PC-9 (cell line): ENCODE data around the gene ACSF2. TPM values are rescaled to one million over a fixed set of nuclear protein-coding genes. Genes with fewer than 3 reads are reported as not detected.
"Not testable (repeated sequence)": the region's sequence is repeated elsewhere in the genome, so short reads cannot be mapped to it uniquely, and the experiment has no call there.

Source experiments
- BruUV-seq: library from RNA; stranded (reverse); fragments of 400-500 nt; replicated peaks from 2 replicates; lab custom pipeline; 2021; lab: Mats Ljungman, UMichigan
- CTCF ChIA-PET: fragments of 300-600 bp; sonication (Branson Sonifier 250); formaldehyde crosslinking; loops from one replicate; lab custom pipeline; 2022; ENCODE audit warnings: antibody characterized with exemption; lab: Charles Lee
- POLR2A ChIA-PET: fragments of 300-600 bp; sonication (Branson Sonifier 250); formaldehyde crosslinking; loops from one replicate; lab custom pipeline; 2022; ENCODE audit warnings: antibody characterized with exemption; ENCODE audit not compliant: unreplicated experiment; lab: Charles Lee
- DNase-seq, 2 experiments: peaks; one replicate each; pipeline versions ENCODE4 v3.0.0 to v3.0.0-alpha.2; 2015 to 2022; ENCODE audit warnings: mixed read lengths in 1 of 2
- H2AFZ ChIP-seq: fragments of 200-600 bp; sonication (generic); 2 replicates; pipeline ENCODE4 v1.8.1; 2017; ENCODE audit warnings: antibody characterized with exemption
- H3F3A ChIP-seq: fragments of 200-600 bp; sonication (generic); 2 replicates; pipeline ENCODE4 v1.8.1; 2017; ENCODE audit warnings: antibody characterized with exemption, mild to moderate bottlenecking, low read depth; ENCODE audit not compliant: insufficient read depth
- H3K27ac ChIP-seq: fragments of 200-600 bp; sonication (generic); 2 replicates; pipeline ENCODE4 v1.6.1; 2016; ENCODE audit warnings: mixed run types
- H3K27me3 ChIP-seq: fragments of 200-600 bp; sonication (generic); 2 replicates; pipeline ENCODE4 v1.6.1; 2016; ENCODE audit warnings: low read depth, mixed run types; ENCODE audit not compliant: insufficient read depth
- H3K36me3 ChIP-seq: fragments of 200-600 bp; sonication (generic); 2 replicates; pipeline ENCODE4 v1.6.1; 2016; ENCODE audit warnings: low read depth, mixed run types
- H3K4me1 ChIP-seq: fragments of 200-600 bp; sonication (generic); replicated peaks from 2 replicates; pipeline ENCODE4 v1.6.1; 2016; ENCODE audit warnings: mixed run types; ENCODE audit not compliant: insufficient read depth
- H3K4me2 ChIP-seq: fragments of 200-600 bp; sonication (generic); 2 replicates; pipeline ENCODE4 v1.6.1; 2017; ENCODE audit warnings: mixed run types
- H3K4me3 ChIP-seq: fragments of 200-600 bp; sonication (generic); 2 replicates; pipeline ENCODE4 v1.6.1; 2016; ENCODE audit warnings: mixed run types
- H3K79me2 ChIP-seq: fragments of 200-600 bp; sonication (generic); 2 replicates; pipeline ENCODE4 v1.6.1; 2017; ENCODE audit warnings: low read depth, mixed run types
- H3K9me2 ChIP-seq: fragments of 200-600 bp; sonication (generic); 2 replicates; pipeline ENCODE4 v1.8.1; 2017; ENCODE audit warnings: mild to moderate bottlenecking; ENCODE audit not compliant: insufficient read depth
- H3K9me3 ChIP-seq: fragments of 200-600 bp; sonication (generic); 2 replicates; pipeline ENCODE4 v1.8.1; 2016; ENCODE audit warnings: low read depth; ENCODE audit not compliant: insufficient read depth
- H4K20me1 ChIP-seq: fragments of 200-600 bp; sonication (generic); 2 replicates; pipeline ENCODE4 v1.8.1; 2017; ENCODE audit not compliant: insufficient read depth
- EZH2 ChIP-seq: fragments of 200-600 bp; sonication (generic); IDR thresholded peaks from 2 replicates; pipeline ENCODE4 v1.8.0; 2017; ENCODE audit warnings: antibody characterized with exemption, low read depth
- intact Hi-C: fragments of 100-400 bp; cut with micrococcal nuclease; formaldehyde crosslinking; loops from one replicate; pipeline ENCODE4 v1.10.0; 2022; ENCODE audit not compliant: unreplicated experiment
- total RNA-seq: library from RNA; stranded (reverse); gene quantifications from 2 replicates; pipeline ENCODE4 v1.2.3, GENCODE V29; 2021
- TF ChIP-seq, protein P1 (sequence below): fragments of 200-600 bp; sonication (generic); conservative IDR thresholded peaks from 2 replicates; pipeline ENCODE4 v1.6.1; 2017; ENCODE audit warnings: mixed run types, antibody characterized with exemption, mild to moderate bottlenecking, moderate library complexity

ACSF2 gene
- total RNA-seq, 1 experiment from 2014 or later, result 154 TPM

DNA sequence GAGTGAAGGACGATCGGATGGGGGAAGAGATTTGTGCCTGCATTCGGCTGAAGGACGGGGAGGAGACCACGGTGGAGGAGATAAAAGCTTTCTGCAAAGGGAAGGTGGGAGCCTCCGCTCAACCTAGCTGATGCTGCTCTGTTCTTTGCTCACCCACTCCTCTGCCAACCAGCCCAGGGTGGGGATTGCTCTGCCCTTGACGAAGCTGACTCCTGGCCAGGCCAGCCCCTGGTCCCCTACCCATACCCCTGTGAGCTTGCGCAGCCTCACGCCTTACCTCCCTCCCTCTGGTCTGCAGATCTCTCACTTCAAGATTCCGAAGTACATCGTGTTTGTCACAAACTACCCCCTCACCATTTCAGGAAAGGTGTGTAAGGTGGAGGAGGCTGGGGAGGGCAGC lies 47.9 kb downstream of the ACSF2 start:
- ChIA-PET CTCF (no interaction called here), POLR2A (no interaction called here)
- no peak overlapping the region for H3K4me3 ChIP-seq
- no peak overlapping the region for H2AFZ ChIP-seq
- no peaks in the 10 kb centered on the region for H3K9me3 ChIP-seq
- H3K36me3 ChIP-seq, result peaks cover 8% of the 10 kb centered on the region; the same call in 1 of the 2 replicates
- H3K79me2 ChIP-seq, result no peaks in the 10 kb centered on the region
- H3K9me2 ChIP-seq, result no peaks in the 10 kb centered on the region
- TF ChIP-seq, protein P1, sequence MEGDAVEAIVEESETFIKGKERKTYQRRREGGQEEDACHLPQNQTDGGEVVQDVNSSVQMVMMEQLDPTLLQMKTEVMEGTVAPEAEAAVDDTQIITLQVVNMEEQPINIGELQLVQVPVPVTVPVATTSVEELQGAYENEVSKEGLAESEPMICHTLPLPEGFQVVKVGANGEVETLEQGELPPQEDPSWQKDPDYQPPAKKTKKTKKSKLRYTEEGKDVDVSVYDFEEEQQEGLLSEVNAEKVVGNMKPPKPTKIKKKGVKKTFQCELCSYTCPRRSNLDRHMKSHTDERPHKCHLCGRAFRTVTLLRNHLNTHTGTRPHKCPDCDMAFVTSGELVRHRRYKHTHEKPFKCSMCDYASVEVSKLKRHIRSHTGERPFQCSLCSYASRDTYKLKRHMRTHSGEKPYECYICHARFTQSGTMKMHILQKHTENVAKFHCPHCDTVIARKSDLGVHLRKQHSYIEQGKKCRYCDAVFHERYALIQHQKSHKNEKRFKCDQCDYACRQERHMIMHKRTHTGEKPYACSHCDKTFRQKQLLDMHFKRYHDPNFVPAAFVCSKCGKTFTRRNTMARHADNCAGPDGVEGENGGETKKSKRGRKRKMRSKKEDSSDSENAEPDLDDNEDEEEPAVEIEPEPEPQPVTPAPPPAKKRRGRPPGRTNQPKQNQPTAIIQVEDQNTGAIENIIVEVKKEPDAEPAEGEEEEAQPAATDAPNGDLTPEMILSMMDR, result no peak
- TF ChIP-seq EZH2, result no peak
- H3K27me3 ChIP-seq, result no peaks in the 10 kb centered on the region
- DNase-seq, result no peak
- intact Hi-C loops, result loop anchor here (10.0 kb wide), 2 partner anchors 199 to 379 kb away; partner anchors contain the start of genes PDK2 and TMEM92
- peaks cover 4% of the 10 kb centered on the region; the same call in 1 of the 2 replicates for H3K4me1 ChIP-seq
- BruUV-seq, result no TSS peak
- H3F3A ChIP-seq, result peaks cover 35% of the 10 kb centered on the region; the same call in 1 of the 2 replicates
- H3K4me2 ChIP-seq, result no peak overlapping the region
- H4K20me1 ChIP-seq, result no peaks in the 10 kb centered on the region
- H3K27ac ChIP-seq, result no peak overlapping the region

DNA sequence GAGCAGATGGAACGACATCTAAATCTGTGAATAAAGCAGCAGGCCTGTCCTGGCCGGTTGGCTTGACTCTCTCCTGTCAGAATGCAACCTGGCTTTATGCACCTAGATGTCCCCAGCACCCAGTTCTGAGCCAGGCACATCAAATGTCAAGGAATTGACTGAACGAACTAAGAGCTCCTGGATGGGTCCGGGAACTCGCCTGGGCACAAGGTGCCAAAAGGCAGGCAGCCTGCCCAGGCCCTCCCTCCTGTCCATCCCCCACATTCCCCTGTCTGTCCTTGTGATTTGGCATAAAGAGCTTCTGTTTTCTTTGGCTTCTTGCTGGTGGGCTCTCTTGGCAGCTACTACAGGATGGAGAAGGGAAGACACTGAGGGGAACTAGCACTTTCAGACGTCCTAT lies 48.5 kb downstream of the ACSF2 start:
- Histone ChIP-seq H4K20me1 (no peaks in the 10 kb centered on the region), H3K27me3 (no peaks in the 10 kb centered on the region), H3K27ac (no peak overlapping the region), H3K4me3 (no peak overlapping the region), H3K79me2 (no peaks in the 10 kb centered on the region), H3K4me1 (peaks cover 6% of the 10 kb centered on the region), H3K9me3 (no peaks in the 10 kb centered on the region), H2AFZ (no peak overlapping the region), H3K9me2 (no peaks in the 10 kb centered on the region), H3K4me2 (no peak overlapping the region), H3K36me3 (peaks cover 8% of the 10 kb centered on the region; the same call in 1 of the 2 replicates), H3F3A (peaks cover 38% of the 10 kb centered on the region; the same call in 1 of the 2 replicates)
- no TSS peak for BruUV-seq
- intact Hi-C loops, result loop anchor here (10.0 kb wide), 2 partner anchors 200 to 380 kb away; partner anchors contain the start of genes PDK2 and TMEM92
- POLR2A ChIA-PET, result no interaction called here
- CTCF ChIA-PET, result no interaction called here
- DNase-seq, result no peak
- TF ChIP-seq, protein P1, result no peak
- TF ChIP-seq EZH2, result no peak

GRCh38 chr17:50475362-50475761 lies 49.3 kb downstream of the ACSF2 start:
- DNase-seq, result no peak
- Histone ChIP-seq H3K27me3 (no peaks in the 10 kb centered on the region), H3K27ac (no peak overlapping the region), H3F3A (peaks cover 44% of the 10 kb centered on the region), H3K9me3 (no peaks in the 10 kb centered on the region), H3K4me3 (no peak overlapping the region), H3K4me2 (no peak overlapping the region), H3K4me1 (peaks cover 14% of the 10 kb centered on the region), H2AFZ (no peak overlapping the region), H4K20me1 (no peaks in the 10 kb centered on the region), H3K79me2 (peaks cover 8% of the 10 kb centered on the region), H3K36me3 (peaks cover 8% of the 10 kb centered on the region; the same call in 1 of the 2 replicates), H3K9me2 (no peaks in the 10 kb centered on the region)
- TF ChIP-seq, protein P1, result no peak
- TF ChIP-seq EZH2, result no peak
- no TSS peak for BruUV-seq
- POLR2A ChIA-PET, result no interaction called here
- CTCF ChIA-PET, result no interaction called here
- intact Hi-C loops, result loop anchor here (10.0 kb wide), 2 partner anchors 201 to 381 kb away; partner anchors contain the start of genes PDK2 and TMEM92

GRCh38 chr17:50475775-50476544 lies 49.9 kb downstream of the ACSF2 start:
- intact Hi-C loops, result loop anchor here (10.0 kb wide), 2 partner anchors 201 to 381 kb away; partner anchors contain the start of genes PDK2 and TMEM92

More at GRCh38 chr17:50475775-50476544, 49.9 kb downstream of the ACSF2 start:
- POLR2A ChIA-PET, H3K27ac ChIP-seq, DNase-seq, BruUV-seq, H3K36me3 ChIP-seq, H2AFZ ChIP-seq, H3K9me2 ChIP-seq, H4K20me1 ChIP-seq, H3K9me3 ChIP-seq, H3K4me2 ChIP-seq, H3K4me3 ChIP-seq, H3K27me3 ChIP-seq: not testable (repeated sequence)
- peaks cover 49% of the 10 kb centered on the region for H3F3A ChIP-seq
- peaks cover 20% of the 10 kb centered on the region for H3K4me1 ChIP-seq
- peaks cover 11% of the 10 kb centered on the region for H3K79me2 ChIP-seq
- CTCF ChIA-PET, result interaction anchor here (0.6 kb wide), 1 partner anchor 276 kb away, joined by 7 read pairs; no protein-coding TSS in a partner anchor
